Fibroblast of lung (primary cell): ENCODE results near the gene LRRFIP1. TPM values are rescaled to one million over a fixed set of nuclear protein-coding genes. Genes with fewer than 3 reads are reported as not detected.

ENCODE experiments used
- DNase-seq, 2 donors: peaks; one replicate each; pipeline versions ENCODE4 v3.0.0 to v3.0.0-alpha.2; 2010; ENCODE audit warnings: low read depth in 2 of 2
- H2AFZ ChIP-seq: 2 replicates; pipeline ENCODE4 v1.5.1; 2012; ENCODE audit warnings: low read length, control low read depth, inconsistent platforms
- H3K27ac ChIP-seq: 2 replicates; pipeline ENCODE4 v1.5.1; 2011; ENCODE audit warnings: low read length, control low read depth; ENCODE audit not compliant: insufficient read depth
- H3K27me3 ChIP-seq: 2 replicates; pipeline ENCODE4 v1.5.1; 2011; ENCODE audit warnings: mild to moderate bottlenecking, low read length; ENCODE audit not compliant: control insufficient read depth, insufficient read depth
- H3K36me3 ChIP-seq: 2 replicates; pipeline ENCODE4 v1.5.1; 2011; ENCODE audit warnings: low read length; ENCODE audit not compliant: control insufficient read depth, insufficient read depth
- H3K4me1 ChIP-seq: 2 replicates; pipeline ENCODE4 v1.5.1; 2011; ENCODE audit warnings: low read length; ENCODE audit not compliant: control insufficient read depth, insufficient read depth; ENCODE audit errors: extremely low read depth
- H3K4me2 ChIP-seq: 2 replicates; pipeline ENCODE4 v1.5.1; 2011; ENCODE audit warnings: low read length, control low read depth; ENCODE audit not compliant: insufficient read depth; ENCODE audit errors: extremely low read depth
- H3K4me3 ChIP-seq, 4 experiments: fragments of 200-600 bp in 1 of 4; sonication (generic) in 1 of 4; replicated peaks in 1 of 4; 2 replicates each; pipeline ENCODE4 v1.5.1; 2011 to 2016; ENCODE audit warnings: low read length in 4 of 4, low read depth in 3 of 4, mild to moderate bottlenecking in 3 of 4, control low read depth in 2 of 4, inconsistent platforms in 1 of 4, mixed read lengths in 1 of 4; ENCODE audit not compliant: insufficient read depth in 1 of 4; ENCODE audit errors: control extremely low read depth in 1 of 4
- H3K79me2 ChIP-seq: 2 replicates; pipeline ENCODE4 v1.5.1; 2012; ENCODE audit warnings: mild to moderate bottlenecking, low read length, inconsistent platforms; ENCODE audit not compliant: control insufficient read depth, insufficient read depth
- H3K9ac ChIP-seq: 2 replicates; pipeline ENCODE4 v1.5.1; 2011; ENCODE audit warnings: mild to moderate bottlenecking, low read length, control low read depth; ENCODE audit not compliant: insufficient read depth
- H3K9me3 ChIP-seq: 2 replicates; pipeline ENCODE4 v1.5.1; 2012; ENCODE audit warnings: low read depth, low read length; ENCODE audit not compliant: control insufficient read depth, insufficient read depth
- H4K20me1 ChIP-seq: 2 replicates; pipeline ENCODE4 v1.5.1; 2011; ENCODE audit warnings: low read length; ENCODE audit not compliant: control insufficient read depth, insufficient read depth; ENCODE audit errors: extremely low read depth
- EZH2 ChIP-seq: IDR thresholded peaks from 2 replicates; pipeline ENCODE4 v1.5.1; 2012; ENCODE audit warnings: low read length, control low read depth, mild to moderate bottlenecking; ENCODE audit errors: missing control alignments
- polyA plus RNA-seq, 2 donors: library from polyadenylated mRNA; depleted of rRNA in 1 of 2; stranded (reverse) in 1 of 2; unstranded in 1 of 2; fragments of >200 nt; gene quantifications; 2 replicates each; pipeline ENCODE4 v1.2.1, GENCODE V29; 2011 to 2012; ENCODE audit warnings: missing spikeins in 1 of 2
- total RNA-seq: library from RNA; depleted of rRNA; stranded (reverse); fragments of >200 nt; gene quantifications from 2 replicates; pipeline ENCODE4 v1.2.1, GENCODE V29; 2014
- TF ChIP-seq, protein P1 (sequence below), 2 donors: IDR thresholded peaks in 1 of 2; conservative IDR thresholded peaks in 1 of 2; 1 replicate in 1 of 2; 2 replicates in 1 of 2; pipeline ENCODE4 v1.5.1; 2011 to 2012; ENCODE audit warnings: low read length in 2 of 2, control low read depth in 1 of 2, inconsistent platforms in 1 of 2, low read depth in 1 of 2, mild to moderate bottlenecking in 1 of 2

Gene LRRFIP1
- total and polyA plus RNA-seq, 2 donors (not counting 1 experiment from before 2014, with no cell fraction given), result 58.1 to 113 TPM

DNA sequence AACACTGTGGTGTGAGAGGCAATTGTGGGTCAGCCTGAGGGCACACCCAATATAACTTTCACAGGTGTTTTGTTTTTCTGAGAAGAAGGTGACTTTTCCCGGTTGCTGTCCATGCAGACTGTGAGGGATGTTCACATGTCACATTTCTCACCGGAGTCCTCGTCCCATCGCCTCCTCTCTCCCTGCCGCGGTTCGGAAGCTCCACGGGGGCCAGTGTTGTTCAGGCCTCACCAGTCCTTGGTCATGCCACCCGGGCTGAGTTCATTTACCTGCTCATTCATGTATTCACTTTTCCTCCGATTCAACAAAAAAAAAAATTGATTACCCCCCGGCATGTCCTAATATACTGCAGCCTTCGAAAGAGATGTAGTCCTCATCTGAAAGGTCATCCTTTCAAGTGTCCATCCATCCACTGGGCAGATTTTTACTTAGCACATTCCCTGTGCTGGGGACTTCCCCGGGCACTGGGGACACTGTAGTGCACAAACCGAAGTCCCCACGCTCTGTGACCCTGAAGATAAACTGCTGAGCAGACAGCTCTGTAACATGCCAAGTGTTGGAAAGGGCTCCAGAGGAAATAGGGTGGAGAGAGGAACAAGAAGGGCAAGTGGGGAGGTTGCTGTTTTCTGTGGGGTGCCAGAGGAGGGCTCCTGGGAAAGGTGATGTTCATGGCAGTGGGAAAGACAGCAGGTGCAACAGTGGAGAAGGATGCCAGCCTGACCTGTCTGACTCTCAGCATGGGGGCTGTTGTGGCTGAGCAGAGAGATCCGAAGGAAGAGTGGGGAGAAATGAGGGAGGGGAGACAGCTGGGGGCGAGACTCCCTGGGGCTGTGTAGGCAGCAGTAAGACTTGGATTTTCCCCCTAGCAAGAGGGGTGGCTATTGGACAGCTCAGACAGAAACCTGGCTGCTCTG, 22.4 kb downstream of the LRRFIP1 start:
- H3K27me3 ChIP-seq, result no peaks in the 10 kb centered on the region
- no peaks in the 10 kb centered on the region for H4K20me1 ChIP-seq
- no peak overlapping the region for H3K4me3 ChIP-seq
- DNase-seq, result no peak
- no peaks in the 10 kb centered on the region for H3K4me1 ChIP-seq
- H3K36me3 ChIP-seq, result peaks cover 2% of the 10 kb centered on the region
- H3K27ac ChIP-seq, result no peak overlapping the region
- H3K4me2 ChIP-seq, result no peak overlapping the region
- no peak overlapping the region for H3K9ac ChIP-seq
- TF ChIP-seq EZH2, result no peak
- TF ChIP-seq, protein P1, sequence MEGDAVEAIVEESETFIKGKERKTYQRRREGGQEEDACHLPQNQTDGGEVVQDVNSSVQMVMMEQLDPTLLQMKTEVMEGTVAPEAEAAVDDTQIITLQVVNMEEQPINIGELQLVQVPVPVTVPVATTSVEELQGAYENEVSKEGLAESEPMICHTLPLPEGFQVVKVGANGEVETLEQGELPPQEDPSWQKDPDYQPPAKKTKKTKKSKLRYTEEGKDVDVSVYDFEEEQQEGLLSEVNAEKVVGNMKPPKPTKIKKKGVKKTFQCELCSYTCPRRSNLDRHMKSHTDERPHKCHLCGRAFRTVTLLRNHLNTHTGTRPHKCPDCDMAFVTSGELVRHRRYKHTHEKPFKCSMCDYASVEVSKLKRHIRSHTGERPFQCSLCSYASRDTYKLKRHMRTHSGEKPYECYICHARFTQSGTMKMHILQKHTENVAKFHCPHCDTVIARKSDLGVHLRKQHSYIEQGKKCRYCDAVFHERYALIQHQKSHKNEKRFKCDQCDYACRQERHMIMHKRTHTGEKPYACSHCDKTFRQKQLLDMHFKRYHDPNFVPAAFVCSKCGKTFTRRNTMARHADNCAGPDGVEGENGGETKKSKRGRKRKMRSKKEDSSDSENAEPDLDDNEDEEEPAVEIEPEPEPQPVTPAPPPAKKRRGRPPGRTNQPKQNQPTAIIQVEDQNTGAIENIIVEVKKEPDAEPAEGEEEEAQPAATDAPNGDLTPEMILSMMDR (conservative IDR thresholded peaks at IDR 0.05 in 1 of 2, IDR thresholded peaks at IDR 0.05 in 1 of 2; ENCODE audit: low read depth in 1 of 2, low read length in 2 of 2), result no peak
- no peaks in the 10 kb centered on the region for H3K9me3 ChIP-seq
- H3K79me2 ChIP-seq, result no peaks in the 10 kb centered on the region
- no peak overlapping the region for H2AFZ ChIP-seq

DNA sequence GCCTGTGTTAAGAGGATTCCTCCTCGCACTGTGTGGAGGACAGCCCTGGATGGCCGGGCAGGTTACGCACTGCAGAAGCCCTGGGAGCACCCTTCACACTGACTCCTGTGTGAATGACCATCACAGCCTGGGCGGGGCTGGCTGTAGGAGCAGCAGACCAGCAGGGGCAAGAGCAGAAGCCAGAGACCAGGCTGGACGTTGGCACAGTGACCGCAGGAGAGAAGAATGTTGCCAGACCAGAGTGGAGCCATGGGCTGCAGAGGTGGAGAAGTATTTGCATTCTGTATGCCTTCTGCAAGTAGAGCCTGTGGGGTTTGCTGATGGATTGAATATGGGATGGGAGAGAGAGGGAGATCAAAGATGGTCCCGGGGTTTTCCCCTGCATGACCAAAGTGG, 23.1 kb downstream of the LRRFIP1 start:
- no peaks in the 10 kb centered on the region for H3K79me2 ChIP-seq
- H3K36me3 ChIP-seq, result peaks cover 2% of the 10 kb centered on the region
- no peak for DNase-seq
- no peak overlapping the region for H2AFZ ChIP-seq
- H3K9me3 ChIP-seq, result no peaks in the 10 kb centered on the region
- H3K4me2 ChIP-seq, result no peak overlapping the region
- no peaks in the 10 kb centered on the region for H3K4me1 ChIP-seq
- H3K27me3 ChIP-seq, result no peaks in the 10 kb centered on the region
- H4K20me1 ChIP-seq, result no peaks in the 10 kb centered on the region
- no peak overlapping the region for H3K27ac ChIP-seq
- TF ChIP-seq, protein P1 (conservative IDR thresholded peaks at IDR 0.05 in 1 of 2, IDR thresholded peaks at IDR 0.05 in 1 of 2; ENCODE audit: low read depth in 1 of 2, low read length in 2 of 2), result no peak
- TF ChIP-seq EZH2, result no peak
- no peak overlapping the region for H3K4me3 ChIP-seq
- no peak overlapping the region for H3K9ac ChIP-seq

DNA sequence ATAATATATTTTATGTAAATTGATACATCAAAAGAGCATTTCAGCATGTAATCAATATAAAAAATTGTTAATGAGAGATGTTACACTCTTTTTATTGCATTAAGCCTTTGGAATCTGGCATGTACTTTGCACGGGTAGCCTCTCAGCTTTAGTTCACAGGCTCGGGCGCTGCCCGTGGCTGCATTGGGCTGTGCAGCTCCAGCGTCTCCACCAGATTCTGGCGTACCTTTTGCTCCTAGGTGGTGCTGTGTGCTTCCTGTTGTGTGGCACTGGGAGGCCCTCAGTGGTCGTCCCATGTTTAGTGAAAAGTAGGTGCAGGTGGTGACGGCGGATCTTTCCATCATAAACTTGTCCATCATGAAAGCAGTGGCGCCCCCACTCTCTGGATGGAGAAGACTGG, 24.4 kb downstream of the LRRFIP1 start:
- Histone ChIP-seq H3K27ac (no peak overlapping the region), H2AFZ (no peak overlapping the region), H3K4me1 (no peaks in the 10 kb centered on the region), H3K9me3 (no peaks in the 10 kb centered on the region), H3K9ac (no peak overlapping the region), H4K20me1 (no peaks in the 10 kb centered on the region), H3K27me3 (no peaks in the 10 kb centered on the region), H3K4me2 (no peak overlapping the region), H3K4me3 (no peak overlapping the region), H3K79me2 (no peaks in the 10 kb centered on the region), H3K36me3 (peaks cover 2% of the 10 kb centered on the region)
- TF ChIP-seq EZH2, result no peak
- TF ChIP-seq, protein P1 (conservative IDR thresholded peaks at IDR 0.05 in 1 of 2, IDR thresholded peaks at IDR 0.05 in 1 of 2; ENCODE audit: low read depth in 1 of 2, low read length in 2 of 2), result no peak
- DNase-seq, result no peak
